Neuronal stem cell (in vitro differentiated cells): ENCODE measurements around the gene MATN1. TPM values are rescaled to one million over a fixed set of nuclear protein-coding genes. Genes with fewer than 3 reads are reported as not detected.

Source experiments
- DNase-seq: peaks from one replicate; pipeline ENCODE4 v3.0.0-alpha.2; 2013; ENCODE audit warnings: low spot score
- H2AFZ ChIP-seq: one replicate; pipeline ENCODE4 v1.6.1; 2013; ENCODE audit warnings: mild to moderate bottlenecking, low read length, inconsistent platforms
- H2AK5ac ChIP-seq: 2 replicates; pipeline ENCODE4 v1.6.1; 2013; ENCODE audit warnings: low read depth, mild to moderate bottlenecking, inconsistent platforms, low read length, moderate library complexity, mixed read lengths
- H2BK120ac ChIP-seq: 2 replicates; pipeline ENCODE4 v1.6.1; 2013; ENCODE audit warnings: low read depth, mild to moderate bottlenecking, inconsistent platforms, low read length, moderate library complexity, mixed read lengths
- H2BK12ac ChIP-seq: one replicate; pipeline ENCODE4 v1.6.1; 2013; ENCODE audit warnings: low read length, inconsistent platforms
- H2BK15ac ChIP-seq: 2 replicates; pipeline ENCODE4 v1.6.1; 2013; ENCODE audit warnings: mild to moderate bottlenecking, low read length, inconsistent platforms, mixed read lengths
- H2BK5ac ChIP-seq: one replicate; pipeline ENCODE4 v1.6.1; 2013; ENCODE audit warnings: inconsistent platforms, mild to moderate bottlenecking, low read length, moderate library complexity
- H3K14ac ChIP-seq: one replicate; pipeline ENCODE4 v1.6.1; 2013; ENCODE audit warnings: low read length, inconsistent platforms
- H3K18ac ChIP-seq: 2 replicates; pipeline ENCODE4 v1.6.1; 2013; ENCODE audit warnings: low read length, inconsistent platforms
- H3K23ac ChIP-seq: 2 replicates; pipeline ENCODE4 v1.6.1; 2013; ENCODE audit warnings: low read depth, mild to moderate bottlenecking, mixed read lengths, low read length, inconsistent platforms; ENCODE audit not compliant: poor library complexity
- H3K27ac ChIP-seq: replicated peaks from 3 replicates; pipeline ENCODE4 v1.5.1; 2013; ENCODE audit warnings: low read length, inconsistent platforms
- H3K27me3 ChIP-seq, 3 experiments: 2 replicates each; pipeline ENCODE4 v1.6.1; 2013; ENCODE audit warnings: low read length in 3 of 3, mild to moderate bottlenecking in 2 of 3, inconsistent platforms in 1 of 3, low read depth in 1 of 3, mixed read lengths in 1 of 3, moderate library complexity in 1 of 3; ENCODE audit not compliant: control insufficient read depth in 3 of 3, insufficient read depth in 3 of 3
- H3K36me3 ChIP-seq, 2 donors: replicated peaks in 1 of 2; 2 replicates each; pipeline ENCODE4 v1.6.1; 2013; ENCODE audit warnings: low read length in 2 of 2; ENCODE audit not compliant: control insufficient read depth in 2 of 2, insufficient read depth in 2 of 2
- H3K4ac ChIP-seq: 2 replicates; pipeline ENCODE4 v1.6.1; 2013; ENCODE audit warnings: inconsistent platforms, mild to moderate bottlenecking, low read length, moderate library complexity
- H3K4me1 ChIP-seq, 2 donors: 1 replicate in 1 of 2; 2 replicates in 1 of 2; pipeline ENCODE4 v1.6.1; 2013; ENCODE audit warnings: low read length in 2 of 2, low read depth in 1 of 2; ENCODE audit not compliant: control insufficient read depth in 2 of 2, insufficient read depth in 1 of 2
- H3K4me2 ChIP-seq: one replicate; pipeline ENCODE4 v1.6.1; 2013; ENCODE audit warnings: mild to moderate bottlenecking, low read length, inconsistent platforms; ENCODE audit not compliant: insufficient read depth, poor library complexity, severe bottlenecking
- H3K4me3 ChIP-seq, 2 donors: 2 replicates each; pipeline ENCODE4 v1.5.1; 2013; ENCODE audit warnings: low read length in 2 of 2, mild to moderate bottlenecking in 2 of 2, inconsistent platforms in 1 of 2, moderate library complexity in 1 of 2
- H3K79me1 ChIP-seq: one replicate; pipeline ENCODE4 v1.6.1; 2013; ENCODE audit warnings: low read depth, mild to moderate bottlenecking, inconsistent platforms, low read length, moderate library complexity
- H3K9ac ChIP-seq: one replicate; pipeline ENCODE4 v1.6.1; 2013; ENCODE audit warnings: mild to moderate bottlenecking, low read depth, low read length, inconsistent platforms; ENCODE audit not compliant: poor library complexity
- H3K9me3 ChIP-seq, 2 donors: replicated peaks in 1 of 2; 2 replicates each; pipeline versions ENCODE3 to v1.6.1; 2013; ENCODE audit warnings: low read length in 2 of 2, mild to moderate bottlenecking in 2 of 2, inconsistent platforms in 1 of 2, low read depth in 1 of 2, mixed read lengths in 1 of 2, moderate library complexity in 1 of 2; ENCODE audit not compliant: control insufficient read depth in 2 of 2, insufficient read depth in 1 of 2
- H4K8ac ChIP-seq: one replicate; pipeline ENCODE4 v1.6.1; 2013; ENCODE audit warnings: low read depth, mild to moderate bottlenecking, inconsistent platforms, low read length, moderate library complexity
- H4K91ac ChIP-seq: one replicate; pipeline ENCODE4 v1.6.1; 2013; ENCODE audit warnings: low read length, low read depth, mild to moderate bottlenecking, inconsistent platforms; ENCODE audit not compliant: poor library complexity
- WGBS, 2 donors: extraction: QIAGEN DNeasy Blood & Tissue Kit; methylation state at CpG; one replicate each; pipeline ENCODE4 v1.1.7; 2013; ENCODE audit warnings: missing lambda C conversion rate in 2 of 2, mixed read lengths in 1 of 2; ENCODE audit not compliant: insufficient read length in 2 of 2, insufficient replicate concordance in 1 of 2; ENCODE audit errors: extremely low coverage in 2 of 2; 5-methylcytosine and 5-hydroxymethylcytosine counted together
- polyA plus RNA-seq, 2 experiments: library from polyadenylated mRNA; stranded (reverse); fragments of 200-250 nt; gene quantifications; one replicate each; pipeline ENCODE4 v1.2.3, GENCODE V29; 2013

Gene MATN1
- polyA plus RNA-seq (2013, experiment 1 of 2), result 0.04 TPM
- polyA plus RNA-seq (2013, experiment 2 of 2), result 0.01 TPM

GRCh38 chr1:30723331-30723755 is at the start of gene MATN1:
Gene MATN1 (minus strand): TSS chr1:30723585. CDS start chr1:30723551, 34 bp downstream.
- H3K18ac ChIP-seq, result peak within 1 kb of the TSS; percentile 9
- no peak within 1 kb of the TSS for H3K4me2 ChIP-seq
- H4K8ac ChIP-seq, result no peak within 1 kb of the TSS
- no peak within 1 kb of the TSS for H3K4me3 ChIP-seq
- no peak within 1 kb of the TSS for H2BK120ac ChIP-seq
- H2AK5ac ChIP-seq, result peak within 1 kb of the TSS; percentile 70
- no peaks in the 10 kb centered on the region for H3K9me3 ChIP-seq
- H3K9ac ChIP-seq, result peak within 1 kb of the TSS; percentile 67
- no peak for DNase-seq
- peak within 1 kb of the TSS; percentile 9 for H3K23ac ChIP-seq
- no peaks in the 10 kb centered on the region for H3K79me1 ChIP-seq
- H3K27ac ChIP-seq, result no peak within 1 kb of the TSS
- H3K27me3 ChIP-seq, result no peaks in the 10 kb centered on the region
- H2BK15ac ChIP-seq, result peak within 1 kb of the TSS; percentile 87
- peaks cover 9 to 27% of the 10 kb centered on the region in 2 donors for H3K4me1 ChIP-seq
- H3K14ac ChIP-seq, result peak within 1 kb of the TSS; percentile 15
- peak within 1 kb of the TSS; percentile 69 for H4K91ac ChIP-seq
- H3K36me3 ChIP-seq, result no peaks in the 10 kb centered on the region
- H2BK12ac ChIP-seq, result peak within 1 kb of the TSS; percentile 31
- H2AFZ ChIP-seq, result no peak within 1 kb of the TSS
- peak within 1 kb of the TSS; percentile 49 for H2BK5ac ChIP-seq
- H3K4ac ChIP-seq, result no peak within 1 kb of the TSS
- WGBS, 2 donors, result no CpG with 5 or more reads among the region's 14 CpGs

GRCh38 chr1:30771005-30771404 is 47.6 kb upstream of the MATN1 start:
- no peak overlapping the region for H3K27ac ChIP-seq
- no peak overlapping the region for H3K18ac ChIP-seq
- H3K4me2 ChIP-seq, result no peak overlapping the region
- WGBS, 2 donors, result no CpG with 5 or more reads among the region's 6 CpGs
- H3K27me3 ChIP-seq, result peaks cover 0 to 3% (median 0%) of the 10 kb centered on the region in 3 experiments
- H3K79me1 ChIP-seq, result no peaks in the 10 kb centered on the region
- H3K23ac ChIP-seq, result no peak overlapping the region
- DNase-seq, result no peak
- no peak overlapping the region for H3K4ac ChIP-seq
- H3K9ac ChIP-seq, result no peak overlapping the region
- H3K36me3 ChIP-seq, result no peaks in the 10 kb centered on the region
- no peak overlapping the region for H2BK12ac ChIP-seq
- H2AFZ ChIP-seq, result no peak overlapping the region
- no peak overlapping the region for H3K14ac ChIP-seq
- H4K8ac ChIP-seq, result no peak overlapping the region
- H3K4me1 ChIP-seq, result peaks cover 8 to 9% of the 10 kb centered on the region in 2 donors
- no peak overlapping the region for H4K91ac ChIP-seq
- no peak overlapping the region for H2BK15ac ChIP-seq
- no peaks in the 10 kb centered on the region for H3K9me3 ChIP-seq
- no peak overlapping the region for H2AK5ac ChIP-seq
- H3K4me3 ChIP-seq, result no peak overlapping the region
- H2BK120ac ChIP-seq, result no peak overlapping the region
- H2BK5ac ChIP-seq, result no peak overlapping the region

- no peak overlapping the region for H3K4me2 ChIP-seq
- H3K79me1 ChIP-seq, result no peaks in the 10 kb centered on the region
- no peak overlapping the region for H3K14ac ChIP-seq
- no peak overlapping the region for H2BK12ac ChIP-seq
- peak overlapping the region; percentile 44 for H3K18ac ChIP-seq
- peaks cover 0 to 3% (median 0%) of the 10 kb centered on the region in 3 experiments for H3K27me3 ChIP-seq
- no peak overlapping the region for H2BK120ac ChIP-seq
- no CpG with 5 or more reads among the region's 10 CpGs for WGBS, 2 donors
- no peak overlapping the region for H2AK5ac ChIP-seq
- no peak overlapping the region for H4K8ac ChIP-seq
- no peak for DNase-seq
- H3K4ac ChIP-seq, result no peak overlapping the region
- no peak overlapping the region for H2BK15ac ChIP-seq
- peaks cover 8 to 9% of the 10 kb centered on the region in 2 donors for H3K4me1 ChIP-seq
- H3K27ac ChIP-seq, result no peak overlapping the region
- no peak overlapping the region for H2BK5ac ChIP-seq
- no peak overlapping the region for H4K91ac ChIP-seq
- H3K9ac ChIP-seq, result no peak overlapping the region
- H3K23ac ChIP-seq, result no peak overlapping the region
- no peak overlapping the region for H3K4me3 ChIP-seq
- H2AFZ ChIP-seq, result no peak overlapping the region
- H3K36me3 ChIP-seq, result no peaks in the 10 kb centered on the region
- H3K9me3 ChIP-seq, result no peaks in the 10 kb centered on the region
Measured at GRCh38 chr1:30770150-30770549, 46.8 kb upstream of the MATN1 start.

- Histone ChIP-seq H3K14ac (no peak overlapping the region), H3K9me3 (no peaks in the 10 kb centered on the region), H3K27ac (no peak overlapping the region), H3K79me1 (no peaks in the 10 kb centered on the region), H3K4me1 (peaks cover 5% of the 10 kb centered on the region in 2 donors), H3K36me3 (no peaks in the 10 kb centered on the region), H3K9ac (no peak overlapping the region), H2AK5ac (peak overlapping the region; percentile 31), H2BK5ac (no peak overlapping the region), H2BK12ac (no peak overlapping the region), H4K8ac (no peak overlapping the region), H4K91ac (no peak overlapping the region), H3K27me3 (peaks cover 0 to 3% (median 0%) of the 10 kb centered on the region in 3 experiments), H3K4ac (no peak overlapping the region), H3K23ac (no peak overlapping the region), H3K18ac (no peak overlapping the region), H3K4me2 (no peak overlapping the region), H2BK15ac (no peak overlapping the region), H2AFZ (peak overlapping the region; percentile 56), H3K4me3 (no peak overlapping the region), H2BK120ac (no peak overlapping the region)
- no CpG with 5 or more reads among the region's 20 CpGs for WGBS, 2 donors
- DNase-seq, result no peak
Measured at GRCh38 chr1:30768830-30769718, 45.7 kb upstream of the MATN1 start.
